Activated CD4-positive, alpha-beta memory T cell treated with anti-CD3 and anti-CD28 coated beads for 36 hours (primary cell): Measurements from ENCODE around the gene FBLN5. TPM values are rescaled to one million over a fixed set of nuclear protein-coding genes. Genes with fewer than 3 reads are reported as not detected.

ENCODE experiments used
- CTCF ChIA-PET: fragments of 350-600 bp; sonication (Branson Sonifier 250); formaldehyde crosslinking; loops from one replicate; lab custom pipeline; 2021; ENCODE audit warnings: antibody characterized with exemption, inconsistent platforms; lab: Charles Lee
- POLR2A ChIA-PET: fragments of 350-600 bp; sonication (Branson Sonifier 250); formaldehyde crosslinking; loops from one replicate; lab custom pipeline; 2021; ENCODE audit warnings: antibody characterized with exemption; lab: Charles Lee
- DNase-seq: peaks from one replicate; pipeline ENCODE4 v3.0.0-alpha.2; 2020
- H3K27ac Mint-ChIP-seq: one replicate; pipeline ENCODE4 v1.8.0; 2021; ENCODE audit warnings: mixed read lengths
- H3K27me3 Mint-ChIP-seq: one replicate; pipeline ENCODE4 v1.8.0; 2021; ENCODE audit warnings: mixed read lengths
- H3K36me3 Mint-ChIP-seq: one replicate; pipeline ENCODE4 v1.8.0; 2021; ENCODE audit warnings: mixed read lengths
- H3K4me1 Mint-ChIP-seq: one replicate; pipeline ENCODE4 v1.8.0; 2021; ENCODE audit warnings: low read depth, mixed read lengths
- H3K4me3 Mint-ChIP-seq: one replicate; pipeline ENCODE4 v1.8.0; 2021; ENCODE audit warnings: mild to moderate bottlenecking, mixed read lengths
- H3K9me3 Mint-ChIP-seq: one replicate; pipeline ENCODE4 v1.8.0; 2021; ENCODE audit warnings: mixed read lengths
- intact Hi-C: fragments of 100-400 bp; cut with micrococcal nuclease; formaldehyde crosslinking; loops from one replicate; pipeline ENCODE4 v1.15.1; 2023
- total RNA-seq, 2 experiments: library from RNA; stranded (reverse); gene quantifications; one replicate each; pipeline ENCODE4 v1.2.3, GENCODE V29; 2021

The FBLN5 gene
- total RNA-seq, 2 experiments from 2014 or later = 1.9 TPM

GRCh38 chr14:91942946-91943345, 4.5 kb downstream of the FBLN5 start:
- Mint-ChIP-seq H3K9me3 (no peaks in the 10 kb centered on the region), H3K4me1 (peaks cover 10% of the 10 kb centered on the region), H3K36me3 (no peaks in the 10 kb centered on the region), H3K27ac (no peak overlapping the region), H3K27me3 (peaks cover 25% of the 10 kb centered on the region), H3K4me3 (no peak overlapping the region)
- CTCF ChIA-PET = interaction anchor here (0.7 kb wide), 1 partner anchor 119 kb away, joined by 3 read pairs; no protein-coding TSS in a partner anchor
- no peak for DNase-seq
- POLR2A ChIA-PET = no interaction called here
- intact Hi-C loops = no loop called here

GRCh38 chr14:91942128-91942527, 5.4 kb downstream of the FBLN5 start:
- CTCF ChIA-PET = no interaction called here
- Mint-ChIP-seq H3K27ac (no peak overlapping the region), H3K36me3 (no peaks in the 10 kb centered on the region), H3K9me3 (no peaks in the 10 kb centered on the region), H3K4me1 (peaks cover 10% of the 10 kb centered on the region), H3K27me3 (peaks cover 24% of the 10 kb centered on the region), H3K4me3 (no peak overlapping the region)
- no peak for DNase-seq
- POLR2A ChIA-PET = no interaction called here
- intact Hi-C loops = no loop called here

GRCh38 chr14:91940209-91940608, 7.3 kb downstream of the FBLN5 start:
- ChIA-PET CTCF (no interaction called here), POLR2A (no interaction called here)
- intact Hi-C loops = no loop called here
- Mint-ChIP-seq H3K4me1 (peaks cover 3% of the 10 kb centered on the region), H3K9me3 (no peaks in the 10 kb centered on the region), H3K4me3 (no peak overlapping the region), H3K27me3 (peaks cover 15% of the 10 kb centered on the region), H3K27ac (no peak overlapping the region), H3K36me3 (no peaks in the 10 kb centered on the region)
- DNase-seq = no peak

GRCh38 chr14:91935586-91935985, 11.9 kb downstream of the FBLN5 start:
- no peak overlapping the region for H3K27ac Mint-ChIP-seq
- CTCF ChIA-PET = interaction anchor here (0.7 kb wide), 1 partner anchor 24 kb away, joined by 3 read pairs; no protein-coding TSS in a partner anchor
- H3K4me3 Mint-ChIP-seq = no peak overlapping the region

GRCh38 chr14:91934554-91935285, 12.8 kb downstream of the FBLN5 start:
- no peak for DNase-seq
- Mint-ChIP-seq H3K27ac (no peak overlapping the region), H3K27me3 (no peaks in the 10 kb centered on the region), H3K9me3 (no peaks in the 10 kb centered on the region), H3K36me3 (no peaks in the 10 kb centered on the region), H3K4me3 (no peak overlapping the region), H3K4me1 (no peaks in the 10 kb centered on the region)
- POLR2A ChIA-PET = interaction anchor here (0.6 kb wide), 1 partner anchor 14 kb away, joined by 3 read pairs; no protein-coding TSS in a partner anchor
- CTCF ChIA-PET = no interaction called here
- intact Hi-C loops = no loop called here

More at GRCh38 chr14:91935586-91935985, 11.9 kb downstream of the FBLN5 start:
- Mint-ChIP-seq H3K4me1 (no peaks in the 10 kb centered on the region), H3K27me3 (no peaks in the 10 kb centered on the region), H3K9me3 (no peaks in the 10 kb centered on the region), H3K36me3 (no peaks in the 10 kb centered on the region)
- intact Hi-C loops = no loop called here
- POLR2A ChIA-PET = no interaction called here
- no peak for DNase-seq

- Mint-ChIP-seq H3K4me1 (no peaks in the 10 kb centered on the region), H3K4me3 (no peak overlapping the region), H3K9me3 (no peaks in the 10 kb centered on the region), H3K27me3 (no peaks in the 10 kb centered on the region), H3K36me3 (no peaks in the 10 kb centered on the region), H3K27ac (no peak overlapping the region)
- DNase-seq = no peak
- CTCF ChIA-PET = no interaction called here
- intact Hi-C loops = no loop called here
- POLR2A ChIA-PET = no interaction called here
Measured at GRCh38 chr14:91931478-91932088, 15.9 kb downstream of the FBLN5 start.

GRCh38 chr14:91929700-91930099, 17.8 kb downstream of the FBLN5 start:
- no peak for DNase-seq
- intact Hi-C loops = no loop called here
- Mint-ChIP-seq H3K27me3 (no peaks in the 10 kb centered on the region), H3K4me3 (no peak overlapping the region), H3K4me1 (no peaks in the 10 kb centered on the region), H3K27ac (no peak overlapping the region), H3K36me3 (no peaks in the 10 kb centered on the region), H3K9me3 (no peaks in the 10 kb centered on the region)
- ChIA-PET CTCF (no interaction called here), POLR2A (no interaction called here)

GRCh38 chr14:91927800-91928199, 19.7 kb downstream of the FBLN5 start:
- POLR2A ChIA-PET = no interaction called here
- Mint-ChIP-seq H3K9me3 (no peaks in the 10 kb centered on the region), H3K27ac (no peak overlapping the region), H3K4me3 (no peak overlapping the region), H3K27me3 (no peaks in the 10 kb centered on the region), H3K36me3 (no peaks in the 10 kb centered on the region), H3K4me1 (no peaks in the 10 kb centered on the region)
- intact Hi-C loops = no loop called here
- CTCF ChIA-PET = interaction anchor here (1.9 kb wide), 1 partner anchor 11 kb away, joined by 5 read pairs; no protein-coding TSS in a partner anchor
- no peak for DNase-seq

GRCh38 chr14:91927191-91927590, 20.3 kb downstream of the FBLN5 start:
- no peak overlapping the region for H3K4me3 Mint-ChIP-seq
- no peaks in the 10 kb centered on the region for H3K4me1 Mint-ChIP-seq
- intact Hi-C loops = no loop called here
- no peak overlapping the region for H3K27ac Mint-ChIP-seq
- POLR2A ChIA-PET = no interaction called here
- no peak for DNase-seq
- H3K9me3 Mint-ChIP-seq = no peaks in the 10 kb centered on the region
- CTCF ChIA-PET = interaction anchor here (1.9 kb wide), 1 partner anchor 10 kb away, joined by 5 read pairs; no protein-coding TSS in a partner anchor
- no peaks in the 10 kb centered on the region for H3K36me3 Mint-ChIP-seq
- H3K27me3 Mint-ChIP-seq = no peaks in the 10 kb centered on the region

- Mint-ChIP-seq H3K9me3 (no peaks in the 10 kb centered on the region), H3K27me3 (no peaks in the 10 kb centered on the region), H3K27ac (no peak overlapping the region), H3K36me3 (no peaks in the 10 kb centered on the region), H3K4me1 (no peaks in the 10 kb centered on the region), H3K4me3 (no peak overlapping the region)
- intact Hi-C loops = no loop called here
- POLR2A ChIA-PET = no interaction called here
- DNase-seq = no peak
- CTCF ChIA-PET = interaction anchor here (1.9 kb wide), 1 partner anchor 9 kb away, joined by 5 read pairs; no protein-coding TSS in a partner anchor
Measured at GRCh38 chr14:91926131-91926890, 21.2 kb downstream of the FBLN5 start.

- CTCF ChIA-PET = interaction anchor here (0.6 to 1.4 kb wide), 3 partner anchors 15 to 69 kb away, joined by 3 to 4 read pairs (median 3); no protein-coding TSS in a partner anchor
- H3K4me3 Mint-ChIP-seq = no peak overlapping the region
- no peaks in the 10 kb centered on the region for H3K9me3 Mint-ChIP-seq
- H3K4me1 Mint-ChIP-seq = no peaks in the 10 kb centered on the region
- intact Hi-C loops = no loop called here
- H3K27me3 Mint-ChIP-seq = no peaks in the 10 kb centered on the region
- H3K27ac Mint-ChIP-seq = no peak overlapping the region
- H3K36me3 Mint-ChIP-seq = no peaks in the 10 kb centered on the region
- POLR2A ChIA-PET = no interaction called here
- no peak for DNase-seq
Measured at GRCh38 chr14:91925727-91926121, 21.8 kb downstream of the FBLN5 start.
